WTC11 (cell line): ENCODE results near the gene CFAP299.

Source experiments
- CTCF ChIP-seq: fragments of 200-600 bp; IDR thresholded peaks from 2 replicates; pipeline ENCODE4 v1.8.0; 2022; ENCODE audit warnings: antibody characterized with exemption
- MXD4 ChIP-seq: fragments of 250-450 bp; sonication (Bioruptor Pico); IDR thresholded peaks from 2 replicates; pipeline ENCODE4 v1.8.0; 2021; ENCODE audit warnings: mild to moderate bottlenecking, moderate library complexity, borderline replicate concordance

- TF ChIP-seq MXD4 (CRISPR knock-in tag) (no peak), CTCF (no peak)
Measured at GRCh38 chr4:80900908-80901307, 565.4 kb downstream of the CFAP299 start.
